Transverse colon (tissue), 4 donors: Measurements from ENCODE around the gene HS3ST5. TPM values are rescaled to one million over a fixed set of nuclear protein-coding genes. Genes with fewer than 3 reads are reported as not detected.

ENCODE experiments used
- DNase-seq: peaks from one replicate; pipeline ENCODE4 v3.0.0-alpha.2; 2019
- H3K27ac ChIP-seq, 4 donors: fragments of 200-600 bp; sonication (generic); 2 replicates each; pipeline ENCODE4 v1.5.1; 2016 to 2018; ENCODE audit warnings: inconsistent platforms in 4 of 4
- H3K27me3 ChIP-seq: fragments of 200-600 bp; sonication (generic); 2 replicates; pipeline ENCODE4 v1.5.1; 2017; ENCODE audit warnings: inconsistent platforms
- H3K36me3 ChIP-seq, 4 donors: fragments of 200-600 bp; sonication (generic); 2 replicates each; pipeline ENCODE4 v1.5.1; 2017 to 2019; ENCODE audit warnings: inconsistent platforms in 4 of 4
- H3K4me1 ChIP-seq, 4 donors: fragments of 200-600 bp; sonication (generic); 2 replicates each; pipeline ENCODE4 v1.5.1; 2017 to 2020; ENCODE audit warnings: inconsistent platforms in 4 of 4
- H3K4me3 ChIP-seq, 4 donors: fragments of 200-600 bp; sonication (generic); 1 replicate in 1 of 4; 2 replicates in 3 of 4; pipeline versions ENCODE4 v1.5.1 to v1.6.1; 2017 to 2019; ENCODE audit warnings: inconsistent platforms in 4 of 4
- H3K9me3 ChIP-seq, 2 donors: fragments of 200-600 bp; sonication (generic); 2 replicates each; pipeline ENCODE4 v1.5.1; 2017 to 2019; ENCODE audit warnings: inconsistent platforms in 2 of 2
- EP300 ChIP-seq: sonication (generic); formaldehyde crosslinking; IDR thresholded peaks from one replicate; pipeline ENCODE4 v1.6.1; 2017; ENCODE audit warnings: antibody characterized with exemption, low read depth
- POLR2A ChIP-seq: fragments of 450-650 bp; IDR thresholded peaks from one replicate; pipeline ENCODE4 v1.6.1; 2016; ENCODE audit warnings: antibody characterized with exemption, mild to moderate bottlenecking, moderate library complexity
- POLR2AphosphoS5 ChIP-seq, 3 donors: sonication (generic); formaldehyde crosslinking; IDR thresholded peaks; one replicate each; pipeline ENCODE4 v1.6.1; 2016; ENCODE audit warnings: antibody characterized with exemption in 3 of 3
- WGBS, 2 donors: methylation state at CpG; one replicate each; pipeline ENCODE4 v1.1.5; 2018; ENCODE audit warnings: low coverage in 1 of 2; 5-methylcytosine and 5-hydroxymethylcytosine counted together
- in situ Hi-C, 4 donors: fragments of 200-750 bp; cut with MboI; loops; one replicate each; pipeline versions ENCODE4 v1.15.0 to v1.15.1; 2017; ENCODE audit warnings: low sequenced_read_pairs in 3 of 4, low pct_ligation_motif_present in 1 of 4, low pct_unique_long_range_greater_than_20kb in 1 of 4
- intact Hi-C: fragments of 100-400 bp; cut with DNase I; formaldehyde crosslinking; loops from one replicate; pipeline ENCODE4 v1.15.1; 2023; ENCODE audit warnings: low total_unique reads
- total RNA-seq, 4 donors: library from RNA; depleted of rRNA; stranded (reverse); fragments of >200 nt; gene quantifications; one replicate each; pipeline ENCODE4 v1.1.0, GENCODE V29; 2016
- TF ChIP-seq, protein P1 (sequence below), 5 experiments: fragments of 200-600 bp in 3 of 5; fragments of 450-650 bp in 2 of 5; sonication (generic) in 3 of 5; IDR thresholded peaks; 1 replicate in 2 of 5; 2 replicates in 3 of 5; pipeline ENCODE4 v1.5.1; 2016 to 2017; ENCODE audit warnings: antibody characterized with exemption in 5 of 5, inconsistent platforms in 3 of 5, mild to moderate bottlenecking in 2 of 5, moderate library complexity in 1 of 5

Gene HS3ST5
- total RNA-seq, 4 donors from 2014 or later: 0.27 to 0.32 TPM; not detected in 2

DNA sequence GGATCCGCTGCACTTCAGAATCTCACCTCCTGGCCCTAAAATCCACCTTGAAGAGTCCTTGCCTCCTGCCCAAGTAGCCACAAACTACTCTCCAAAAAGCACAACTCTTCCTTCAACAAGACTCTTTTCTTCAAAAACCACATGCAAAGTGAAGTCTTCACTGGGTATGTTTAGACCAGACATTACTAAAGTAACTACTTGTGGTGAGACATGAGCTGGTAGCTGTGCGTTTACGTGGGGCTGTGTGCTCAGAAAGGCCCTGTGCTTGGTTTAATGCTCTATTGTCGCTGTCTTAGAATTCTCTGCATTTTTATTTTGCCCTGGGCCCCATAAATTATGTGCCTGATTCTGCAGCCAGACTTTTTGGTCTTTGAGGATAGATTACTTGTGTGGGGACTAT, 267.5 kb downstream of the HS3ST5 start:
- no peak for TF ChIP-seq POLR2A
- TF ChIP-seq, protein P1, sequence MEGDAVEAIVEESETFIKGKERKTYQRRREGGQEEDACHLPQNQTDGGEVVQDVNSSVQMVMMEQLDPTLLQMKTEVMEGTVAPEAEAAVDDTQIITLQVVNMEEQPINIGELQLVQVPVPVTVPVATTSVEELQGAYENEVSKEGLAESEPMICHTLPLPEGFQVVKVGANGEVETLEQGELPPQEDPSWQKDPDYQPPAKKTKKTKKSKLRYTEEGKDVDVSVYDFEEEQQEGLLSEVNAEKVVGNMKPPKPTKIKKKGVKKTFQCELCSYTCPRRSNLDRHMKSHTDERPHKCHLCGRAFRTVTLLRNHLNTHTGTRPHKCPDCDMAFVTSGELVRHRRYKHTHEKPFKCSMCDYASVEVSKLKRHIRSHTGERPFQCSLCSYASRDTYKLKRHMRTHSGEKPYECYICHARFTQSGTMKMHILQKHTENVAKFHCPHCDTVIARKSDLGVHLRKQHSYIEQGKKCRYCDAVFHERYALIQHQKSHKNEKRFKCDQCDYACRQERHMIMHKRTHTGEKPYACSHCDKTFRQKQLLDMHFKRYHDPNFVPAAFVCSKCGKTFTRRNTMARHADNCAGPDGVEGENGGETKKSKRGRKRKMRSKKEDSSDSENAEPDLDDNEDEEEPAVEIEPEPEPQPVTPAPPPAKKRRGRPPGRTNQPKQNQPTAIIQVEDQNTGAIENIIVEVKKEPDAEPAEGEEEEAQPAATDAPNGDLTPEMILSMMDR (IDR thresholded peaks at IDR 0.05): no peak
- no peak for TF ChIP-seq EP300
- no peak for TF ChIP-seq POLR2AphosphoS5 (IDR thresholded peaks at IDR 0.05)
- 78 to 80% methylated on average over 2 to 4 of the region's 4 CpGs for WGBS, 2 donors
- Histone ChIP-seq H3K4me3 (no peak overlapping the region), H3K4me1 (no peaks in the 10 kb centered on the region), H3K36me3 (no peaks in the 10 kb centered on the region), H3K9me3 (no peaks in the 10 kb centered on the region), H3K27me3 (no peaks in the 10 kb centered on the region), H3K27ac (no peak overlapping the region)
- DNase-seq: no peak
- intact Hi-C loops: no loop called here
- in situ Hi-C loops: no loop called here

DNA sequence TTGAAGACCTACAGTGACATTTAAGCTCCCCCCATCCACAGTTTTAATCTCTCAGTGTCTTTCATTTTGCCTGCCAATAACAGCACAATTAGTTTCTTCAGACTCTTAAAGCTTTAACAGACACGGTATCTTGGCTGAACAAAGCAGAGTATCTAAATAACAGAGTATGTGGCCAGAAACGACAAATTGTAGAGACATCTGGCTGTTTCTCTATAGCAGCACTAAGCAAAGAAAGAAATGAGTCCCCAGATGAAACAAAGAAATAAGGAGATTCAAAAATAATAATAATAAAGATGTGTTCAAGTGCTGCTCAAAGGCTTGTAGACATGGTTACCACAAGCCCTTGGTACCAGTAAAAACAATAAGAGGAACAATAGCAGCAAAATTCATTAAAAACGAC, 274.1 kb downstream of the HS3ST5 start:
- Histone ChIP-seq H3K36me3 (no peaks in the 10 kb centered on the region), H3K4me3 (no peak overlapping the region), H3K9me3 (no peaks in the 10 kb centered on the region), H3K27ac (no peak overlapping the region), H3K4me1 (no peaks in the 10 kb centered on the region), H3K27me3 (no peaks in the 10 kb centered on the region)
- in situ Hi-C loops: no loop called here
- intact Hi-C loops: no loop called here
- DNase-seq: no peak
- TF ChIP-seq EP300: no peak
- WGBS, 2 donors: 56 to 76% methylated on average over 3 of the region's 3 CpGs

DNA sequence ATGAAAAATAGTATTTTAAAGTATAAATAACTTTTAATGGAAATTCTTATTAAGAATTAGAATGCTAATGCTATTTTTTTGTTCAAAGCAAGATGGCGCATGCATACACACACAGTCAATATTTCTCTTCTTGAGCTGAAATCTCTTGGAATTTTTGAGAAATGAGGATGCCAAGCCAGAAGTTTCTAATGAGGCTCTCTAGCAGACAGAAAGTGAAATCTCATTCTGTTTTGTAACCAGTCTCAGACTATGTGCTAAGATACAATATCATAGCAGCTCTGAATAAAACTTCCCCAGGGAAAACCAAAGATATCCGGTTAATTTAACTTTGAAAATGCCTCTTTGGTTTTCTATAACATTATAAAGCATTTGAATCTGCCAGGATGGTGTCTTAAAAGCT, 274.7 kb downstream of the HS3ST5 start:
- no peak overlapping the region for H3K4me3 ChIP-seq
- in situ Hi-C loops (no loop called here), intact Hi-C loops (no loop called here)
- WGBS, 2 donors: 82 to 93% methylated on average over 2 of the region's 2 CpGs
- no peak overlapping the region for H3K27ac ChIP-seq
- H3K9me3 ChIP-seq: no peaks in the 10 kb centered on the region
- no peaks in the 10 kb centered on the region for H3K27me3 ChIP-seq
- H3K36me3 ChIP-seq: no peaks in the 10 kb centered on the region
- DNase-seq: no peak
- TF ChIP-seq, protein P1 (IDR thresholded peaks at IDR 0.05): no peak
- TF ChIP-seq EP300: no peak
- TF ChIP-seq POLR2AphosphoS5 (IDR thresholded peaks at IDR 0.05): no peak
- no peak for TF ChIP-seq POLR2A
- H3K4me1 ChIP-seq: no peaks in the 10 kb centered on the region

DNA sequence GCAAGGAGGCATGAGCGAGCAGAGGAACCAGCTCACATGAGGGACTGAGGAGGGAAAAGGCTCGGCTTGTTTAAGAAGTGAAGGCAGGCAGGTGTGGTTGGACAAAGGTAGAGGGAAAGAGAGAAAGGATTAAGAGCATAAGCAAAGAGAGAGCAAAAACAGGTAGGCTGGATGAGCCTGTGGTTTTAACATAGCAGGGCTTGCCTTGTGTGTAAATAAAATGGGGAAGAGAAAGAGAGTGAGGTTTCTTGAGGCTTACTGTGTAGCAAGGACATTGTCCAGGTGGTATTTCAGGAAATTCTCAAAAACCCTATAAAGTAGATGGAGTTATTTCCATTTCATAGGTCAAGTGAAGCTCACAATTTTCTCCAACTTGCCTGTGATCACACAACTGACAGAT, 278.0 kb downstream of the HS3ST5 start:
- Histone ChIP-seq H3K4me3 (no peak overlapping the region), H3K36me3 (no peaks in the 10 kb centered on the region), H3K4me1 (no peaks in the 10 kb centered on the region), H3K27ac (no peak overlapping the region), H3K27me3 (no peaks in the 10 kb centered on the region), H3K9me3 (no peaks in the 10 kb centered on the region)
- TF ChIP-seq, protein P1 (IDR thresholded peaks at IDR 0.05): no peak
- TF ChIP-seq EP300 (no peak), POLR2AphosphoS5 (IDR thresholded peaks at IDR 0.05) (no peak), POLR2A (no peak)
- WGBS, 2 donors: 76 to 88% methylated on average over 2 of the region's 2 CpGs
- no peak for DNase-seq
- intact Hi-C loops: no loop called here
- in situ Hi-C loops: no loop called here

DNA sequence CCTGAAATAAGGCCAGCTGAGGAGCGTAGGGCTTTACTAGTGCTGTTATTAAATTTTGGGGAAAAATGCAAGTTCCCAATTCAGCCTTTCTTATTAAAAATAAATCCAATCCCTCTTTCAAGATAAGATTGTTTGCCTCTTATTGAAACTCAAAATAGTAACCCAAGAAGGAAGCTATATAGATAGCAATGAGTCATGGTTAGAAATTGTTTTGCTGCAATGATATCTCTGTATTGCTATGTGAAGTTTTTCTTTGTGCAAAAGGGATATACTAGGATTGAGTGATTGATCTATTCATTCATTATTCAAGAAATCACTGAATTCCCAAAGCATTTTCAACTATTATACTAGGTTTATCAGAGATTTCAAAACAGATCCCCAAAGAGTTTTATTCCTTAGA, 278.9 kb downstream of the HS3ST5 start:
- H3K27ac ChIP-seq: no peak overlapping the region
- intact Hi-C loops: no loop called here
- H3K9me3 ChIP-seq: no peaks in the 10 kb centered on the region
- no peak for DNase-seq
- in situ Hi-C loops: no loop called here
- TF ChIP-seq EP300 (no peak), POLR2AphosphoS5 (IDR thresholded peaks at IDR 0.05) (no peak), POLR2A (no peak)
- TF ChIP-seq, protein P1 (IDR thresholded peaks at IDR 0.05): no peak
- H3K27me3 ChIP-seq: no peaks in the 10 kb centered on the region
- H3K4me3 ChIP-seq: no peak overlapping the region
- 94 to 100% methylated on average over 1 of the region's 1 CpG for WGBS, 2 donors
- no peaks in the 10 kb centered on the region for H3K4me1 ChIP-seq
- H3K36me3 ChIP-seq: no peaks in the 10 kb centered on the region
